Measurements from ENCODE around the gene PDGFRB.
"Not testable (repeated sequence)": the region's sequence is repeated elsewhere in the genome, so short reads cannot be mapped to it uniquely, and the experiment has no call there.

PDGFRB gene

GRCh38 chr5:150084754-150085153 lies 70.9 kb downstream of the PDGFRB start:
- not testable (repeated sequence) for DNase-seq (ENCODE audit: low read depth, low spot score)

- DNase-seq (ENCODE audit: low read depth, low spot score), result no peak
Measured at GRCh38 chr5:150082889-150083288, 72.8 kb downstream of the PDGFRB start.

GRCh38 chr5:150082374-150082773 lies 73.3 kb downstream of the PDGFRB start:
- no peak for DNase-seq (ENCODE audit: low read depth, low spot score)

DNA sequence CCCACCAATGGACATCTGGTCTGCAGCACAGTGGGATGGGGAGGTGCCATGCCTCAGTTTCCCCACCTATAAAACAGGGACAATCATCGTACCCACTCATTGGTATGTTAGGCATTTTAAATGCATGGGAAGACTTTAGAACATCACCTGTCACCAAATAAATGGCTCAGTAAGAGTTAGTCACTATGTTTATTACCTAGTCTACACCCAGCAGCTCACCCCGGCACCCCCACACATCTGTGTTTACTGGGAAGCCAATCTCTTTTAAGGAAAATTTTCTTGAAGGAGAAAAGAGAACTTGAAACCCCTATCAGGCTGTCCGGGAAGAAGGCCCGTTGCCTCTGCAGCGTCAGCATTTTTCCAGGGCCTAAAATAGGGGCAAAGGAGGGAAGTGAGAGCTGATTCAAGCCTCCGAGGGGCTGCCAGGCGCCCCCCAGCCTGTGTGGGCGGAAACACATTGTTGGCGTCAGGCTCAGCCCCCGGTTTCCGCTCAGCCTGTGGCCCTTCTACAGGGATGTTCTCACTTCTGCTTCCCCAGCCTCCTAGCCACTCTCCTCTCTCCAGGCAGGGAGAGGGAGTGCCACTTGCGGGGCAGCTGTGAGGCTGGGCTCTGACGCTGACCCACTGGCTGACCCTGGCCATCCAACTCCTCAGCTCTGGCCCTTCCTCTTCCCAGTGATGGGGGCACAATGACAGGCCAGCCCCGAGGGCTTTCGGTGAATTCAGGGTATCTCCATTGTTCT lies 73.9 kb downstream of the PDGFRB start:
- no peak for DNase-seq (ENCODE audit: low read depth, low spot score)

DNA sequence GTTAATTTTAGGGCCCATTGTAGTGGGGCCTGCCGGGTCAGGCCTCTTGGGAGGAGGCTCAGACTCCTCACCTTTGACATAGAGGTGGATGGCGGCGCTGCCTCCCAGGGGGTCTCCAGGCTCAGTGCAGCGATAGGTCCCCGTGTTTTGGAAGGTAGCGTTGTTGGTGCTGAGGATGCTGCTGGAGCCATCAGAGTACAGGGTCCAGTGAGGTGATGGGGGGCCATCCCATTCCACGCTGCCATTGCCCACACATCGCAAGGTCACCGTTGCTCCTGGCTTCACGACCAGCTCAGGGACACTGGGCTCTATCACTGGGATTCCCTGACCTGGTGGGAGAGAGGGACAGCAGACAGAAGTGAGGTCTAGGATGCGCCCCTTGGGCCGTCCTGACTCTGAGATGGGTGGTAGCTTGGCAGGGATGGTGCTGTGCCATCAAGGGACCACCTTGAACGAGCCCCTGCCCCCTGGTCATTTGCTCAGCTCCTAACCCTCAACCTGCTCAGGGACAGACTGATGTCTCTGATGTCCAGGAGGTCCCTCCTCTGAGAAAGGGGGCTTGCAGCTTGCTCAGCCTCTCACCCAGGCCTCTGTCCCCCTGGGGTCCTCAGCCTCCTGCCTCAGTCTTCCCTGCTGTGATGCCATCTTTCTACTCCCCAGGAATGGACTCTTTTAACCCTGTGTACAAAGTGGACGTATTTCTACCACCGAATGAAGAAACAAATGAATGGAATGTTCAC lies 74.8 kb downstream of the PDGFRB start:
- no peak for DNase-seq (ENCODE audit: low read depth, low spot score)

DNA sequence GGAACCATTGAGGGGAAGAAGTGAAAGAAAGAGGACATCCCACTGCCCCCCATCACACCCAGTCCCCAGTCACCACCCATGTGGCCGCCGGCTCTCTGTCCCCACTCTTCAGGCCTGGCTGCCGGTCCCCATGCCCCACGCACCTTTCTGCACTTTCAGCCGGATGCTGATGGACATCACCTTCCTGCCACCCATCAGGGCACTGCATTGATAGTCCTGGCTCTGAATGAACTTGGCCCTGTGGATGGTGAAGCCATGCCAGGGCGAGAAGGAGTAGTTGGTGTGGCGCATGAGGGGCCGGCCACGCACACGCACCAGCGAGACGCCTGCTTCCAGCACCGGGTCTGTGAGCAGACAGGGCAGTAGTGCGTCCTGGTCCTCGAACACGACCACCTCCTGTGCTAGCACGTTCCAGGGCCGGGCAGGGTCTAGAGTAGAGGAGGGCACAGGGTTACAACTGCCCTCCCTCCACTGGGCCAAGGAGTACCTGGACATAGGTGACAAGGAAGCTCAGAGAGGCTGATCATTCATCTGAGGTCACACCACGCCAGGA lies 75.7 kb downstream of the PDGFRB start:
- DNase-seq (ENCODE audit: low read depth, low spot score), result no peak

DNA sequence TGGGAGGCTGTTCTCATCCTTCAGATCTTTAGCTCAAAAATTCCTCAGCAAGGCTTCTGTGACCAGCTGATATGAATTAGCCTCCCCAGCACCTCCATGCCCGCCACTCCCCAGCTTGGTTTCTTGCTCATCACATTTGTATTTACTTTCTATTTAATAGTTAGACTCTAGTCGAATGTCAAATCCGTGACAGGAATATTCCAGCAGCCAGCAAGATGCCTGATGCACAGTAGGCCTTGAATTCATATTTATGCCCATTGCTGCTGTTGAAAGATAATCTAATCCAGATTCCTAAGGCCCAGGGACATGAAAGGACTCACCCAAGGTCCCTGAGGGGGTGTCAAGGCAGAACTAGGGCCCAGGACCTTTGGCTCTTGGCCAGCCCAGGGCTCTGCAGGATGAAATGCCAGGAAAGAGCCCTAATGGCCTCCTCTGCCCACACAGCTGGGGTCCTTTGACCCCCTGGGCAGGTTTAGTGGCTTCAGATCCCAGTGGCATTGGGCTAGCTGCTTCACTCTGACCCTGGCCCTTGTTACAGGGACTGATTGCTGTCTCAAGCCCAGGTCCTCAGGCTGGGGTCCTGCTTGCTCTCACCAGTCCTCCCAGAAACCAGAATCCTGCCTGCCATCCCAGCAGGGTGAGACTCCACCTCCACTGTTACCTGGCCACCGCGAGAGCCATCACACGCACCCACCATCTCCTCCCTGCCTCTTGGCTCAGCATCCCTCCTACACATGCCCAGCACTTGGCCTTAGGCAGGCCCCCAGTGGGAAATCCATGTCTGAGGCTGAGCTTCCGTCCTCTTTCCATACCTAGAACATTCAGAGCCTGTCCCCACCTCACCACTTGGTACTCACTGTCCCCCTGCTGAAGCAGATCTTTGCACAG lies 76.6 kb downstream of the PDGFRB start:
- no peak for DNase-seq (ENCODE audit: low read depth, low spot score)

GRCh38 chr5:150077996-150078801 lies 77.4 kb downstream of the PDGFRB start:
- DNase-seq (ENCODE audit: low read depth, low spot score), result no peak

DNA sequence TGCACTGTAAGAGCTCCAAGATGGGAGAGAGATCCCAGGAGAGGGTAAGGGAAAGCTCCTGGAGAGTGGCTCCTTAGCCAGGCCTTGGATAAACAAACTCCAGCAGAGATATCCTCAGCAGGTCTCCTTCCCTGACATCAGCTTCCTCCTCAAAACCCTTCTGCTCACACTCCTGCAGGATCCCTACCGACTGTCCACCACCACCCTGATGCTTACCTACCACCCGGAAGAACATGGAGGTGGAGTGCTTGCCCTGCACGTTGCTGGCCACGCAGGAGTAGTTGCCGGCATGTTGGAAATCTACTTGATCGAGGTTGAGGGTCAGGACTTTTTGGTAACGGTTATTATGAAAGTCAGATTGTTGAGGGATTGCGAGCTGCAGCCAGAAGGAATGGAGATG lies 78.6 kb downstream of the PDGFRB start:
- no peak for DNase-seq (ENCODE audit: low read depth, low spot score)

GRCh38 chr5:150075806-150076205 lies 79.8 kb downstream of the PDGFRB start:
- no peak for DNase-seq (ENCODE audit: low read depth, low spot score)

DNA sequence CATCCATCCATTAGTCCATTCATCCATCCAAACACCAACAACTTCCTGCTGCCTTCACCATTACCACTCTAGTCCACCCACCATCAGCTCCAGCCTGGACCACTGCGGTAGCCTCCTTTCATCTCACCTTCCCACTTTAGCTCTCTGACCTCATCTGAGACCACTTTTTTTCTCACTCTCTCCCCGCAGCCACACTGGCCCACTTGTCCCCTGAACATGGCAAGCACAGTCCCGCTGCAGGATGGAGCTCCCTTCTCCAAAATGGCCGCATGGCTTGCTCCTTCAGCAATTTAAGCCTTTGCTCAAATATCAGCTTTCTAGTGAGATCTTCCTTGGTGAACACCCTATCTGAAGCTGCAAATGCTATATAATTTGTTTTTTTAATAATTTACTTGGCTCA lies 80.4 kb downstream of the PDGFRB start:
- no peak for DNase-seq (ENCODE audit: low read depth, low spot score)

DNA sequence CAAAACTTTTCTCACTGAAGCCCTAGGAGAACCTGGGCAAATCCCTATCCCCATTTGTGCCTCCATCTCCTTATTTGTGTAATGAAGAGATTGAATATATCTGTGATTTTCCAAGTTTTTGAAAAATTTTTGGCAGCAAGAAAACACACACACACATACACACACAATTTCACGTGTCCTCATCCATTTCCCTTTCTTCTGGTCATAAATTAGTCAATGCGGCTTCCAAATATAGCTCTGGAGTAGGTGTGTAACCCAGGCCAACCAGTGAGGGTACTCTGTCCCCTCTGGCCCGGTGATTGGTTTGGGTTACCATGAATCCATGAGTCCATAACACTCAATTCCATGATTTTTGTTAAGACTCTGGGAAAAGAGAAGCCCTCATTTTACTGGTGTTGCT lies 82.0 kb downstream of the PDGFRB start:
- no peak for DNase-seq (ENCODE audit: low read depth, low spot score)

DNA sequence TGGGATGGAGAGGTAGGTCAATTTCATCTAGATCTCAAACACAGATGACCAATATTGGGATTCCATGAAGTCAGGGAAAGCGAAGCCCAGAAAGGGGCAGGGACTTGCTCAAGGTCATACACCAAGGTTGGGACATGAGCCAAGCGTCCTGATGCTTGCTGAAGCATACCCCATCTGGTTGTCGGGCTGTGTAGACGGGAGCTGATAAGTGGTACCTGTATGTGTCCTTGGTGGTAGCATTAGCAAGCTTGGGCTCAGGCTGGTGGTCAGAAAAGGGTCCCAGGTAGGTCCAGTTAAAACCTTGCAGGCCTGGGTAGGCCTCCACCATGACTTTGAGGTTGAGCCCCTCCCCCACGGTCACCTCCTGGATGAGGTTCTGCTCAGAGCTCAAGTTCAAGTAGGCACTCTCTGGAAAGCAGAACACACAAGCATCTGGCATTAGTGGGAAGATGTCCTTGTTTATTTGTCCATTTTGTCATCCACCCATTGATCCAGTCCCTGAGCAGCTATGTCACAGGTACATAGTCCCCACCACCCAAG lies 82.5 kb downstream of the PDGFRB start:
- no peak for DNase-seq (ENCODE audit: low read depth, low spot score)

- no peak for DNase-seq (ENCODE audit: low read depth, low spot score)
Measured at GRCh38 chr5:150070821-150071220, 84.8 kb downstream of the PDGFRB start.

DNA sequence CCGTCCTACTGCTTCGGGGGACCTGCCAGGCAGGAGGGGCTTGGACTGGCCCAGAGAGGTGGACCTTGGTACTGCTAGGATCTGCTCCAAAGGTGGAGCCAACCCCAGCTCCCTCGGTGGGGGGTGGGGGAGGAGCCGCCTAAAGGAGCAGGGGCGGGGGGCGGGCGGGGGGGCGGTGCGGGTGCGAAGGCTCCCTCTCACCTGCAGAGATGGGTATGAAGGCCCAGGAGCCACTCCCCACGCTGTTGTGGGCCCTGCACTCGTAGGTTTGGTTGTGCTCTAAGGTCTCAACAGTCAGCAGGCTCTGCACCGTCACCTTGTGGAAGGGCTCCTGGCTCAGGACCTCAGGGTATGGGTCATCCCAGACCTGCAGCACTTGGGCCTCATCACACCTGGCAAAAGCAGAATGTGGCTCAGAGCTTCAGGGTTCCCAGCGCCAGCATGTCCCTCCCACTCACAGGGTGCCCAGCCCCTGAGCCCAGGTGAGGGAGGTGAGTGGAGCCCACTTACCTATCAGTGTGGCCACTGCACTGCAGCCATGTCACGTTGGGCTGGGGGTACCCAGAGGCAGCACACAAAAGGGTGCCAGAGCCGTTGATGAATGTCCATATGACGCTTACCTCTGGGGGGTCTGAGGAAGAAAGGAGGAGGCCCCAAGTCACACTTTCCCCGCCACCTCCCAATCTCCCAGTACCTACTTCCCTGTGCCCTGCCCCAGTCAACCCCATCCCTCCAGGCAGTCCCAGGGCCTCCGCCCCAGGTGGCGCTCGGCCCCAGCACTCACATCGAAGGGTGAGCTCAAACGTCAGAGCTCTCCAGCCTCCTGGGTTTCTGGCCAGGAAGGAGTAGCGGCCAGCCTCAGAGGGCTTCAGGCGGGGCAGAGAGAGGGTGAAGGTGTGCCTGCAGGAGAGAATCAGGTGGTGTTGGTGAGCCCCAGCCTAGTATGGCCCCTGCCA lies 85.7 kb downstream of the PDGFRB start:
- DNase-seq (ENCODE audit: low read depth, low spot score), result no peak

DNA sequence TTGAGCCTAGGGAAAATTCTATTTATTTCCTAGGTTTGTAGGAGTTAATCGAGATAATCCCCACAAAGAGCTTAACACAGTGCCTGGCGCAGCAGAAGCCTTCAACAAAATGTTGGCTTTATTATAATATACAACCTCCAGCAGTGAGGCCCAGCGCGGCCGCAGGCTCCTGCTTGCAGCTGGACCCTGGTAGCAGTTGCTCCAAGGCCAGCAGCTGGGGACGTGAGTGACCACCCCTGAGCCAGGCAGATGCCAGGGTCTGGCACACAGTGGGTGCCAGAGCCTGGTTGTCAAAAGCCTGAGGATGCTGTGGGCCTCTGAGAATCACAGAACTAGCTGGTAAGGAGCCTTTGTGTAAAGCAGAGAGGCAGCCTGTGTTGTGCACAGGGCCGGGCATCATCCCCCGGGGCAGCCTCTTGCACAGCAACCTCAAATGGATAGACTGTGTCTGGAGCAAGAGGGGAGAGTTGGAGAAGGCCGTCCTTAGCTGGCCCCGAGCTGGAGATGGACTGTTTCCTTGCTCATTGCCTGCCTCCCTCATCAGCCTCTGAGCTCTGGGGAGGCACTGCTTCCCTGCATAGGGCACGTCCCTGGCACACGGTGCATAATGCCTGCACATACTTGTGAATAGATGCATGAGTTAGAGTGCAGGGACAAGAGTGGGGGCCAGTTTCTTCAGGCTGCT lies 86.5 kb downstream of the PDGFRB start:
- DNase-seq (ENCODE audit: low read depth, low spot score), result no peak

DNA sequence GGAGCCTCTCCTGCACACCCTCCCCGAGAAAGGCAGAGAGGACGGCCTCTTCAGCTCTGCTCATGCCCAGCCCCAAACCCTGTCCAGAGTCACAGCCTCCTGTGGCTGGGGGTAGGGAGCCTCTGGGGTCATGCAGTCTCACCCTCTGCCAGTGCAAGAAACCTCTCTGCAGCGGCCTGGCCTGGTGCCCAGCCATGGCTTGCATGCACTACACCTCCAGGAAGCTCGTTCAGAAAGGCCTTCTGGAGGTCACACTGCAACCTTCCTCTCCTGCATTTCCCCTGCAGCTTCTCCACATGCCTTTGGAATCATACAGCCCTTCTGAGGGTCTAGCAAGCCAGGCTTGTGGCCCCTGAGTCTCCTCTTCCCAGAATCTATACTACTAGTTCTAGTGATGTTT lies 87.2 kb downstream of the PDGFRB start:
- DNase-seq (ENCODE audit: low read depth, low spot score), result no peak

- DNase-seq (ENCODE audit: low read depth, low spot score), result no peak
Measured at GRCh38 chr5:150068071-150068470, 87.6 kb downstream of the PDGFRB start.

- DNase-seq (ENCODE audit: low read depth, low spot score), result no peak
Measured at GRCh38 chr5:150067405-150067960, 88.2 kb downstream of the PDGFRB start.
